Panc1 (cell line): Measurements from ENCODE around the gene CRISPLD2.

Experiments
- POLR2AphosphoS5 ChIP-seq: IDR thresholded peaks from 2 replicates; pipeline ENCODE4 v1.6.1; 2012; ENCODE audit warnings: mild to moderate bottlenecking, low read depth, low read length, moderate library complexity
- SIN3A ChIP-seq: IDR thresholded peaks from 2 replicates; pipeline ENCODE4 v1.6.1; 2012; ENCODE audit warnings: low read depth, mild to moderate bottlenecking, low read length, moderate library complexity, borderline replicate concordance; ENCODE audit not compliant: insufficient read depth
- TCF7L2 ChIP-seq: IDR thresholded peaks from 2 replicates; pipeline ENCODE4 v1.6.1; 2011; ENCODE audit warnings: mild to moderate bottlenecking, low read depth, low read length, inconsistent platforms
- TF ChIP-seq, protein P1 (sequence below): fragments of 450-650 bp; IDR thresholded peaks from 2 replicates; pipeline ENCODE4 v1.5.1; 2017; ENCODE audit warnings: mild to moderate bottlenecking
- TF ChIP-seq, protein P2 (sequence below), 2 experiments: IDR thresholded peaks; 2 replicates each; pipeline ENCODE4 v1.6.1; 2011 to 2012; ENCODE audit warnings: low read depth in 2 of 2, control low read depth in 1 of 2, low read length in 1 of 2, mild to moderate bottlenecking in 1 of 2, moderate library complexity in 1 of 2; ENCODE audit not compliant: insufficient read depth in 1 of 2

DNA sequence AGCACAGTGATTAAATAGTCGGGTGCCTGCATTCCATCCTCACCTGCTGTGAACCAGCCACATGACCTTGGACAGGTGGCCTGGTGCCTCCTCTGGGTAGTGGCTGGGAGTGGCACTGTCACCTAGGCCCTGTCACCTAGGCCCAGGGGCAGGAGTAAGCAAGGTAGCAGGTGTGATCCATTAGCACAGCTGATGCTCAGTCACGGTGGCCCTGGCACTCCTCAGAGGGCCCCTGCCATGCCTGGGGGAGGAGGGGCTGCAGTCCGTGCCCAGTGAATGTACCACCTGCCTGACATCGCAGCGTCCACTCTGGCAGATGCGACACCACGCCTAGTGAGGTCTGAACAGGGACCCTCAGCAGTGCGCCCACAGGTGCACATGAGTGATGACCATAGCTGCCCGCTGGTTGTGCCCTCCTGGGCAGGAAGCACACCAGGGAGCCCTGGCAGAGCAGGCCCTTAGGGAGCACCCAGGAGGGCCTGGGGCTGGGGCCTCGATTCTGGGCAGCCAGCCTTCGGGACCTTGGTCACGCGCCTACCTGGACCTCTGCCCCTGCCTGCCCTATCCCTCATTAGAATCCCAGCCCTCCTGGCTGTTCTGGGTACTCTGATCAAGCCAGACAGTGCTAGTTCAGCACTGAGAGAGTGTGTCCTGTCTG, 33.1 kb upstream of the CRISPLD2 start:
- TF ChIP-seq, protein P1, sequence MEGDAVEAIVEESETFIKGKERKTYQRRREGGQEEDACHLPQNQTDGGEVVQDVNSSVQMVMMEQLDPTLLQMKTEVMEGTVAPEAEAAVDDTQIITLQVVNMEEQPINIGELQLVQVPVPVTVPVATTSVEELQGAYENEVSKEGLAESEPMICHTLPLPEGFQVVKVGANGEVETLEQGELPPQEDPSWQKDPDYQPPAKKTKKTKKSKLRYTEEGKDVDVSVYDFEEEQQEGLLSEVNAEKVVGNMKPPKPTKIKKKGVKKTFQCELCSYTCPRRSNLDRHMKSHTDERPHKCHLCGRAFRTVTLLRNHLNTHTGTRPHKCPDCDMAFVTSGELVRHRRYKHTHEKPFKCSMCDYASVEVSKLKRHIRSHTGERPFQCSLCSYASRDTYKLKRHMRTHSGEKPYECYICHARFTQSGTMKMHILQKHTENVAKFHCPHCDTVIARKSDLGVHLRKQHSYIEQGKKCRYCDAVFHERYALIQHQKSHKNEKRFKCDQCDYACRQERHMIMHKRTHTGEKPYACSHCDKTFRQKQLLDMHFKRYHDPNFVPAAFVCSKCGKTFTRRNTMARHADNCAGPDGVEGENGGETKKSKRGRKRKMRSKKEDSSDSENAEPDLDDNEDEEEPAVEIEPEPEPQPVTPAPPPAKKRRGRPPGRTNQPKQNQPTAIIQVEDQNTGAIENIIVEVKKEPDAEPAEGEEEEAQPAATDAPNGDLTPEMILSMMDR, result no peak
- TF ChIP-seq SIN3A, result no peak
- TF ChIP-seq POLR2AphosphoS5, result no peak
- TF ChIP-seq, protein P2, sequence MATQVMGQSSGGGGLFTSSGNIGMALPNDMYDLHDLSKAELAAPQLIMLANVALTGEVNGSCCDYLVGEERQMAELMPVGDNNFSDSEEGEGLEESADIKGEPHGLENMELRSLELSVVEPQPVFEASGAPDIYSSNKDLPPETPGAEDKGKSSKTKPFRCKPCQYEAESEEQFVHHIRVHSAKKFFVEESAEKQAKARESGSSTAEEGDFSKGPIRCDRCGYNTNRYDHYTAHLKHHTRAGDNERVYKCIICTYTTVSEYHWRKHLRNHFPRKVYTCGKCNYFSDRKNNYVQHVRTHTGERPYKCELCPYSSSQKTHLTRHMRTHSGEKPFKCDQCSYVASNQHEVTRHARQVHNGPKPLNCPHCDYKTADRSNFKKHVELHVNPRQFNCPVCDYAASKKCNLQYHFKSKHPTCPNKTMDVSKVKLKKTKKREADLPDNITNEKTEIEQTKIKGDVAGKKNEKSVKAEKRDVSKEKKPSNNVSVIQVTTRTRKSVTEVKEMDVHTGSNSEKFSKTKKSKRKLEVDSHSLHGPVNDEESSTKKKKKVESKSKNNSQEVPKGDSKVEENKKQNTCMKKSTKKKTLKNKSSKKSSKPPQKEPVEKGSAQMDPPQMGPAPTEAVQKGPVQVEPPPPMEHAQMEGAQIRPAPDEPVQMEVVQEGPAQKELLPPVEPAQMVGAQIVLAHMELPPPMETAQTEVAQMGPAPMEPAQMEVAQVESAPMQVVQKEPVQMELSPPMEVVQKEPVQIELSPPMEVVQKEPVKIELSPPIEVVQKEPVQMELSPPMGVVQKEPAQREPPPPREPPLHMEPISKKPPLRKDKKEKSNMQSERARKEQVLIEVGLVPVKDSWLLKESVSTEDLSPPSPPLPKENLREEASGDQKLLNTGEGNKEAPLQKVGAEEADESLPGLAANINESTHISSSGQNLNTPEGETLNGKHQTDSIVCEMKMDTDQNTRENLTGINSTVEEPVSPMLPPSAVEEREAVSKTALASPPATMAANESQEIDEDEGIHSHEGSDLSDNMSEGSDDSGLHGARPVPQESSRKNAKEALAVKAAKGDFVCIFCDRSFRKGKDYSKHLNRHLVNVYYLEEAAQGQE (IDR thresholded peaks at IDR 0.05; ENCODE audit: insufficient read depth in 1 of 2, low read depth in 2 of 2, low read length in 1 of 2), result no peak
- TF ChIP-seq TCF7L2, result no peak
